ENCODE measurements around the gene GARIN5A.
"Not testable (repeated sequence)": the region's sequence is repeated elsewhere in the genome, so short reads cannot be mapped to it uniquely, and the experiment has no call there.

Gene GARIN5A

DNA sequence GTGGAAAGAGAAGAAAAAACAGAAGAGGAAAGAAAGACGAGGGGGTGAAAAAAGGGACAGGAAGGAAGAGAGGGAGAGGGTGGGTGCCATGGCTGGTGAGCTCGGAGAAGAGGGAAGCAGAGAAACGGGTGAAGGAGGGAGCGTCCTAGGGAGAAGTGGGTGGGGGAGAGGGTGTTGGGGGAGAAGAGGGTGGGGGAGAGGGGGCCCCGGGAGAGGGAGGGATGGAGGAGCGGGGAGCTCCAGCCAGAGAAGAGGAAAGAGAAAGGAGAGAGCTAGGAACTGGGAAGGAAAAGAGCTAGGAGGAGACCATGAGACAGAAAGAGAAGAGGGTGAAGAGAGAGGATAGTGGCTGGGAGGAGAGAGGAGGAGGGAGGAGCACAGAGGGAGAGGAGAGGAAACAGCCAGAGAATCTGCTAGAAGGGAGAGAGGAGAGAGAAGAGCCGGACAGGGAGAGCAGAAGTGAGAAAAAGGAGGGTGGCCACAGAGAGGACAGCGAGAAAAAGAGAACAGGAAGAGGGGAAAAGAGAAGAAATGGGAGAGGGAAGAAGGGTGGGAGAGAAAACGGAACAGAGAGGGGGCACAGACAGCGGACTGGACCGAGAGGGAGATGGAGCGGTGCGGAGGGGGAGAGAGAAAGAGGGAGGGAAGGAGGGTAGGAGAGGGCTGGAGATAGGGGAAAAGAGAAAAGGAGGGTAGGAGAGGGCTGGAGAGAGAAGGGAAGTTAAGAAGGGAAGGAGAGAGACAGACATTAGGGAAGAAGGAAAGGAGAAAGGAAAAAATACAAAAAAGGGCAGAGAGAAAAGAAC lies 11.9 kb upstream of the GARIN5A start:
- DNase-seq (ENCODE audit: low read depth), result no peak

DNA sequence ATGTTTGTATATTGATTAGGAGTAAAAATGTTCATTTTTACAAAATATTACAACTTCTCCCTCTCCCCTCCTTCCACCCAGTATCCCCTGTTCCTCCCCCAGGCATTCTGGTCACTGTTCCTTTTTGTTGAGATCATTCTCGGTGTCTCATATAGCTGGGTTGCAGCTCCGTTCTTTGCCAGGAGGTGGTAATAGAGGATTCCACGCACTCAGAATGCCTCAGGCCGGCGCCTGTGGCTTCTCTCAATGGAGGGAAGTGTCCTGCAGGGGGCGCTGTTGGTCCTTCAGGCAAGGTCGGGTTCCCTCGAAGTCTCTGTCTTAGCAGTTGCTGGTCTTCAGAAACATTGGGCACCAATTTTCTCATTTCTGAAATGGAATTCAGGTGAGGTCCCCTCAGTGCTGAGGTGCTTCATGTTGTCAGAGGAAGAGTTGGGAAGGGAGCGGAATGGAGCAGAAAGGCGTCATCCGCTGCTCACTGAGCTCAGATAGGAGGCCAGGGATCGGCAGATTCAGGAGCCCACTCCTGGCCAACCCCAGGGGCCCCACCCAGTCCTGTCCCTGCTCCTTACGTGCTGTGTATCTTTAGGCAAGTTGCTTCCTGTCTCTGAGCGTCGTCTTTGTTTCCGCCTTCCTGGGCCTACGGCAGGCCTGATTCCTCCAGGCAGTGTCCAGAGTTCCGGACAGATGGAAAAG lies 10.3 kb upstream of the GARIN5A start:
- no peak for DNase-seq (ENCODE audit: low read depth)

DNA sequence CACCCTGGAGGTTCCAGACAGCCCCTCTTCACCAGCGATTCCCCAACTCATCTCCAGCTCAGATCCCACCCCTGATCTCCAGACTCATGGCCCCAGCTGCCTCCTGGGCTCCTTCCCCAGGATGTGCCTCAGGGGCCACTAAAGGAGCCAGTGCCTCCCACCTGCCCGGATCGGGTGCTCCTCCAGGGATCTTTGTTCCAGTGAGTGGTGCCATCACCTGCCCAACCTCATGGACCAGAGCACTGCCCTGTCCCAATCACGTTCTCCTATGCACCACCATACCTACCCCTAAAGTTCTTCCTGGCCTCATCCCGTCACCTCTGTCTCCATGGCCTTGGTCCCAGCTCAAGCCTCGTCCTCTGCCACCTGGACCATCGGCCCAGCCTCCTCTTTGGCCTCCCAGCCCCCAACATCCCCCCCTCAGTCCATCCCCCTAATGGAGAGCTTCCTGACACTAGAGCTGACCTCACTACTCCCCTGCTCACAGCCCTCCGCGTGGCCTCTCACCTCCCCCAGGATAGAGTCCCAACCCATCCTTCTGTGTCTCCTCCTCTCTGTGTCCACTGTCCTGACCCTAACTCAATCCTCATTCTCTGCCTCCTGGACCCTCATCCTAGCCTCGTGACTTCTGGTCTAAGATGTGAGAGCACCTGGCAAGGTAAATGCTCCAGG lies 8.8 kb upstream of the GARIN5A start:
- DNase-seq (ENCODE audit: low read depth), result no peak

DNA sequence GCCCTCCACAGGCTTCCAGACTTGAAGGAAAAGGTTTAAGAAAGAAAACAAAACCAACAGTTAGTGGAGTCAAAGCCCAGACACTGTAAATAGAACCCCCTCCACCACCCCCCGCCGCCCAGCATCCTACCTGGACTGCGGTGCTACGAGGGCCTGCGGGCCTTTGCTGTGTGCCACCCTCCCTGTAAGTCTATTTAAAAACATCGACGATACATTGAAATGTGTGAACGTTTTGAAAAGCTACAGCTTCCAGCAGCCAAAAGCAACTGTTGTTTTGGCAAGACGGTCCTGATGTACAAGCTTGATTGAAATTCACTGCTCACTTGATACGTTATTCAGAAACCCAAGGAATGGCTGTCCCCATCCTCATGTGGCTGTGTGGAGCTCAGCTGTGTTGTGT lies 6.3 kb upstream of the GARIN5A start:
- no peak for DNase-seq (ENCODE audit: low read depth)

DNA sequence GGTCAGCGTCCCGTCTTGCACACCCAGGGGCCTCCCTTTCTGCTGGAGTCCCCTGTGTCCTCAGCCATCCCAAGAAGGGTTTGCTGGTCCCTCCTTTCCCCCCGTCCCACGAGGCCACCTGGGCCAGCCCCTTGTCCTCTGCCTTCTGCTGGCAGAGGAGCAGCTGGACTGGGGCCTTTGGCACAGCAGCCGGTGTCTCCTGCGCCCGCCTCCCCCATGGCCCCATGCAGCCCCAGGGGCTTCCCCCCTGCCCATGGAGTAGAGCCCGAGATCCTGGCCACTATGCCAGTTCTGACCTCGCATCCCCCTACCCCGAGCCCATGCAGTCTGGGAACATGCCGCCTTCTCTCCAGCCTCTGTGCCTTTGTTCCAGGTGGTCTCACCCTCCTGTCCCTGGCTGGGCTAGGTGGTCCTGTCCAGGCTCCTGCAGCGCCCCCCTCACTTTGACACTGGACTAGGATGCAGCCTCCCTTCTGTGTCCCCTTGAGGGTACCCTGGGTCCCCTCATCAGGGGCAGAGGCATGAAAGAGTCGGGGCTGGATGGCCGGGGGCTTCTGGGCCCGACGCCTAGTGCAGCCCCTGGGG lies 5.7 kb upstream of the GARIN5A start:
- no peak for DNase-seq (ENCODE audit: low read depth)

DNA sequence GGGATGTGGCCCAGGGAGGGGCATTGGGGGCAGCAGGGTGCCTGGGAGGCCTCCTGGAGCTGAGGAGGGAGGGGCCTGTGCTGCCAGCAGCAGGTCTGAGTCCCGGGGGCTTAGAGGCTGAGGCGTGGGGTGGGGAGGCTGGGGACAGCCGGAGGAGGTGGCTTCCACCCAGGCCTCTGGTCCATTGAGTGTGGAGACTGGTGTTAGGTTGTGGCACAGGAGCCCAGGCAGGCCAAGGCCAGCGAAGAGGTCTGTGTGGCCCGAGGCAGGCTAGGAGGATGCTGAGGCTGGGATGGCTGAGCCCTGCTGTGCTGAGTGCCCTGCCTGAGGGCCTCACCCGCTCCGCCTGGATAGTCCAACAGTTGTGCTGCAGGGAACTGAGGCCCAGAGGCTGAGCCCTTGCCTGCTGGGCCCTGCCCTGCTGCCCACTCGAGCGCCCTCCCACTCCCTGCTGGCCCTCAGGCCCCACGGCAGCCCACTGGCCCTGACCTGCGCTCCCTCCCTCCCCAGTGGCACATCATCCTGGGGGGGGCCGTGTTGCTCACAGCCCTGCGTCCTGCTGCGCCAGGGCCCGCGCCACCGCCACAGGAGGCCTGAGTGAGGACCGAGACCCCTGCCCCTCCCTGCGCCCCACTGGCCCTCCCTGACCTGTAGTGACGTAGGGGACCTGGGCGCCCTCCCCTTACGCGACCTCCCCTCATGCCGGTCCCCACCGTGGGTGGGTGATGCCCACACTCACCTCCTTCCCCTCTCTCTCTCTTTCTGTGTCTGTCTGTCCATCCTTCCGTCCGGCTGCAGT lies 4.9 kb upstream of the GARIN5A start:
- DNase-seq (ENCODE audit: low read depth), result no peak

DNA sequence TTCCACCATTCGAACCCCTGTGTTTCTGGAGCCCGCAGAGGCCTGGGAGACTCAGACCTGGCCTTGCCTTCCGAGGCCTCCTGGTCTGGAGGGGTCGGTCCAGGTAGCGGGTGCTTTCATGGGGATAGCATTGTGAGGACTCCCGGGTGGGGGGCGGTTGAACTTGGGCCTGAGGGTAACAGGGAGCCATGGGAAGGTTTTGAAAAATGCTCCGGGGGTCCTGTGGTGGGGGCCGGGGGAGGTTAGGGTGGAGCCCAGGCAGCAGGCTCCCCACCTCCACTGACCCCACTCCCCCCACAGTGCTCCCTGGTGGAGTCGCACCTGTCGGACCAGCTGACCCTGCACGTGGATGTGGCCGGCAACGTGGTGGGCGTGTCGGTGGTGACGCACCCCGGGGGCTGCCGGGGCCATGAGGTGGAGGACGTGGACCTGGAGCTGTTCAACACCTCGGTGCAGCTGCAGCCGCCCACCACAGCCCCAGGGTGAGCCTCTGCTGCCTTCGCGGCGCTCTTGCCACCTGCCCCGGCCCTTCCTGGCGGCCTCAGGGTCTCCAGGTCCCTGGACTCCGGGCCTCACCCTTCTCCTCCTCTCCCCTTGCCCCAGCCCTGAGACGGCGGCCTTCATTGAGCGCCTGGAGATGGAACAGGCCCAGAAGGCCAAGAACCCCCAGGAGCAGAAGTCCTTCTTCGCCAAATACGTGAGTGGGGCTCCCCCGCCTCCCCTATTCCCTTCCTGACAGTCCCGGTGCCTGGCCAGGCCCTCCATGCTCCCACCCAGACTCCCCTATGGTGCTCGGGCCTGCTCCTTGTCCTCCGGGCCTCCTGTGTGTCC lies 3.8 kb upstream of the GARIN5A start:
- no peak for DNase-seq (ENCODE audit: low read depth)

DNA sequence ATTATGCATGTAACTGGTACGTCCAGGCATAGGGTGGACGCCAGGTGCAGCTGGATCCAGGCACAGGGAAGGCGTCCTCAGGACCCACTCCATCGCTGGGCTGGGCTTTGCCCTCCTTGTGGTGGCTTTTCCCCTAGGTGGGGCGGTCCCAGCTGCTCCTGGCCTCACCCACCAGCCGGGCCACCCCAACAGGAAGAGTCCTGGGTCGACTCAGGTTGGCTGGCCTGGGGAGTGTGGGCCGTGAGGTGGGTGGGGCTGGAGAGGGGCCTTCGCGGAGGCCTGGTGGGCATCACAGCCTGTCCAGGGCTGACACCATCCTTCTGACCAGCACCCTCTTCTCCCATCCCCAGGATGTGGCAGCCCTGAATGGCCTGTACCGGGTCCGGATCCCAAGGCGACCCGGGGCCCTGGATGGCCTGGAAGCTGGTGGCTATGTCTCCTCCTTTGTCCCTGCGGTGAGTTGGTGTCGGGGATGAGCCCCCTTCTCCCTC lies 3.2 kb upstream of the GARIN5A start:
- DNase-seq (ENCODE audit: low read depth), result no peak

DNA sequence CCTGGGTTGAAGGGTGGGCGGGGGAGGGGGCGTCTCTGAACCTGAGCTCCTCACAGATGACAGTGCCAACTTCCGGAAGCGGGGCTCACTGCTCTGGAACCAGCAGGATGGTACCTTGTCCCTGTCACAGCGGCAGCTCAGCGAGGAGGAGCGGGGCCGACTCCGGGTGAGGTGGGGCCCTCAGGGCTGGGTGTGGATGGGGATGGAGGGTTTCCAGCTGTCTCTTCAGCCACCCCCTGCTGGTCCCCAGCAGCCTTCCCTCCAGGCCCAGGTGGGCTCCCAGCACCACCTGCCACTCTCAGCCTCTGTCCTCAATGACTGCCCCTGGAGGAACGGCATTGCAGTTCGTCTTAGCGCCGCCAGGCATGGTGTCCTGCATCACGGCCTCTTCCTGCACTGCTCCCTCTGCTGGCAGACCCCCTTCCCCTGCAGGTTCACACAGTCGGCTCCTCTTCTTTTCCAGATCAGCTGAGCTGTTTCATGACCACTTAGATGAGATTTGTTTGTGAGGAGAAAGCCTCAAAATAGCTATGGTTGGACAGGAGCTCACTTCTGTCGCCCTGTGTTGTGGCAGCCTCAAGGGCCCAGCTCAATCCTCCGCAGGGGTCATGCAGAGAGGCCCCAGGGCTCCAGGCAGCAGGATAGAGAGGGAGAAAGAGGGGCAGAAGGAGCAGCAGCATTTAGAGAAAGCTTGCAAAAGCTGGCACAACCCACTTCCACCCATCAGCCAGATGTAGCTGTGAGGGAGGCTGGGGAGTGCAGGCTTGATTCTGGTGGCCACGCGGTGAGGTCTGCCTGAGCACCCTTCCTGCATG lies 2.5 kb upstream of the GARIN5A start:
- no peak for DNase-seq (ENCODE audit: low read depth)

DNA sequence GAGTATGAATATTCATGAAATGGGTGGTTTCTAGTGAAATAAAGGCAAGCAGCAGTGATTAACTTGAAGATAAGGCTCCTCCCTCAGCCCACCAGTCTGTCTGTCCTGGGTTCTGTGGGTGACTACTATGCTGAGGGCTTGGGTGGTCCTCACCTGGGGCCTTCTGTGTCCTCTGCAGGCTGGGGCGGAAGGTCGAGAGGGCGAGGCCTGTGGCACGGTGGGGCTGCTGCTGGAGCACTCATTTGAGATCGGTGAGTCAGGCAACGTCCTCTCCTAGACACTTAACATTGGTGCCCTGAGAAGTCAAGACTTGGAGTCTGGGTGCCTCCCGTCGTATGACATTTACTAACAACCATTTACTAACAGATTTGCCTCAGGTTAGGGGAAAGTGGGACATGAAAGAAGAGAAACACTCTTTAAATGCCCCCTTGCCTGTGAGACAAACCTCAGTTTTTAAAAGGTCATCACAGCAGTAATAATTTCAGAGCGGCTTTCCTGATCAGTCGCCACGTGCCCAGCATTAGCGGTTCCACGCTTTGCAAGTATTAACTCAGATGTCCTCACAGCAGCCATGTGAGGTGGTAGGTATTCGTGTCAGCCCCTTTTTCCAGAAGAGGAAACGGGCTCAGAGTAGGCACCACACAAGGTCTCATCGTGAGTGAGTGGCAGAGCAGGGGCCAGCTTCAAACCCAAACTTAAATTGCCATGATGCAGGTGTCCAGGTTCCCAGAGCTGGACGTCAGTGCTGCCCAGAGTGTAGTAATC lies 1.3 kb upstream of the GARIN5A start:
- no peak for DNase-seq (ENCODE audit: low read depth)

DNA sequence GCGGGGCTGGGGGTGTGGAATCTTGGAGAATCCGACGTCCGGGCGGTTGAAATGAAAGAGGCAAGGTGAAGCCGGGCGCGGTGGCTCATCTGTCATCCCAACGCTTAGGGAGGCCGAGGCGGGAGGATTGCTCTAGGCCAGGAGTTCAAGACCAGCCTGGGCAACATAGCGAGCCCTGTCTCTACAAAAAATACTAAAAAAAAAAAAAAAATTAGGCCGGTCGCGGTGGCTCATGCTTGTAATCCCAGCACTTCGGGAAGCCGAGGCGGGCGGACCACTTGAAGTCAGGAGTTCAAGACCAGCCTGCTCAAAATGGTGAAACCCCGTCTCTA lies 225 bp upstream of the GARIN5A start:
- no peak for DNase-seq (ENCODE audit: low read depth)

DNA sequence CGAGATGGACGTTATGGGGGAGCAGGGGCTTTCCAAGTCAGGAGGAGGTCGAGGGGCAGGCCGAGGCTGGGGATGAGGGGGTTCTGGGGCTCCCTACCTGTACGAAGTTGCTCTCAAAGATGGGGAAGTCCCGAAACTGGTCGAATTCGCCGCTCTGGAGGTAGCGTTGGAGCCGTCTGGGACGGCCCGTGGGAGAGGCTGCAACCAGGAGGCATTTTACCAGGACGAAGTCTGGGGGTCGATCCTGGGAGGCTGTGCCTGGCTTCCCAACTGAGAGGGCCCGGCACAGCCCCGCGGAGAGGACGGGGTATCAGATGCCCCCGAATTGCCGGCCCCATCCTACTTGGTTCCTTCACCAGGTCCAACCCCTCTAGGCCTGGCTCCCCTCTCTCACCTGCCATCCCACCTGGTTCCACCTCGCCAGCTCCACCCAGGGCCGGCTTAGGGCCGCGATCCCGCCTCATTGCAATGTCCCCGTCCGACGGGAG lies 868 bp downstream of the GARIN5A start:
- no peak for DNase-seq (ENCODE audit: low read depth)

DNA sequence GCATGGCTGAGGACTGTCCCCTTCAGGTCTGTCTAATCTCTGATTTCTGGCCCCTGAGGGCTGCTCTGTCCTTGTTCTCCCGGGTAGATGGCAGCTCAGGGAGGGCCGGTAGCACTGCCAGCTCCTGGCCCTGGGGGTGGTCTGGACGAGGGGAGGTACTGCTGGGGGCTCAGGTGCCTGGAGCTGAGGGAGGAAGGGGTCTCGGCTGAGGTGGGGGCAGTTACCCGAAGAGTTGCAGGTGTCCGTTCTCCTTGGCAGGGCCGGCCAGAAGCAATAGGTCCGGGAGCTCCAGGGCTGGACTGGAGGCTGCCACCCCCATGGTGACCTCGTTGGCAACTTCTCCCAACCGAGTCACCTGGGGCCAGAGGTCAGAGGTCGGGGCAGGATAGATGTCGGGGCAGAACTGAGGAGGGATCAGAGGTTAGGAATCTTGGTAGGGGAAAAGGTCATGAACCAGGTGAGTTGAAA lies 1.5 kb downstream of the GARIN5A start:
- DNase-seq (ENCODE audit: low read depth), result no peak

DNA sequence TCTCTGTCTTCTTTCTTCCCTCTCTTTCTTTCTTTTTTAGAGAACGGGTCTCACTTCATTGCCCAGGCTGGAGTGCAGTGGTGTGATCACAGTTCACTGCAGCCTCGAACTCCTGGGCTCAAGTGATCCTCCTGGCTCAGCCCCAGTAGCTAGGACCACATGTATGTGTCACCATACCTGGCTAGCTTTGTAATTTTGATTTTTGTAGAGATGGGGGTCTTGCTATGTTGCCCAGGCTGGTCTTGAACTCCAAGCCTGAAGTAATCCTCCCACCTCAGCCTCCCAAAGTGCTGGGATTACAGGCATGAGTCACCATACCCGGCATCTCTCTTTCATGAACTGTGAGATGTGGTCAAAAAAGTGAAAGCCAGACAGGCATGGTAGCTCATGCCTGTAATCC lies 3.3 kb downstream of the GARIN5A start:
- not testable (repeated sequence) for DNase-seq (ENCODE audit: low read depth)

DNA sequence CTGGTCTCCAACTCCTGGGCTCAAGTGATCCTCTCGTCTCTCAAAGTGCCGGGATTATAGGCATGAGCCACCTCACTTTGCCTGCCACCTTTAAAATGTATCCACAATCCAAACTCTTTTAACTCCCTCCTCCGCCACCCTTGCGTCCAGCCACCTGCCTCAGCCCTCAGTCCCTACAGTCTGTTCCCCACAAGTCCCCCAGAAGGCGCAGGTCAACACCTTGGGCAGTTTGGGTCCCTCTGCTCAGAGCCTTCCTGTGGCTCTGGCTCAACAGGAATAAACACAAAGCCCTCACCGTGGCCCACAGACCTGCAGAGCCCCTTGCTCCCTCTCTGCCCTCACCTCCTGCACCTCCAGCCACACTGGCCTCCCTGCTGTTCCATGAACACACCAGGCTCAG lies 7.8 kb downstream of the GARIN5A start:
- DNase-seq (ENCODE audit: low read depth), result no peak

DNA sequence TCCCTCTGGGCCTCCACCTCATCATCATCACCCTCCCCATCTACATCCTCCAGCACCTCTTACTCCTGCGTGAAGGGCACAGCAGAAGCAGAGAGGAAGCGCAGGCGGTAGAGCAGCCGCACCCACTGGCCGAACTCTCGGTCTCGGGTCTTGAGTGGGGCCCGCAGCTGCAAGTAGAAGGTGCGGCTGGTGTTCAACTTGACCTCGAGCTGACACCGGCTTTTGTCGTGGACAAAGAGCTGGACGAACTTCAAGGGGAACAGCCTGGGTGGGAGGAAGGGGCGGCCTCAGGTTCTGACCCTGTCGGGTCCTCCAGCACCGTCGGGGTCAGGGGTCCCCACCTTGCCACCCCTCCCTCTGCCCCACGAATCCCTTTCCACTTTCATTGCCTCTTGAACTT lies 9.1 kb downstream of the GARIN5A start:
- no peak for DNase-seq (ENCODE audit: low read depth)

DNA sequence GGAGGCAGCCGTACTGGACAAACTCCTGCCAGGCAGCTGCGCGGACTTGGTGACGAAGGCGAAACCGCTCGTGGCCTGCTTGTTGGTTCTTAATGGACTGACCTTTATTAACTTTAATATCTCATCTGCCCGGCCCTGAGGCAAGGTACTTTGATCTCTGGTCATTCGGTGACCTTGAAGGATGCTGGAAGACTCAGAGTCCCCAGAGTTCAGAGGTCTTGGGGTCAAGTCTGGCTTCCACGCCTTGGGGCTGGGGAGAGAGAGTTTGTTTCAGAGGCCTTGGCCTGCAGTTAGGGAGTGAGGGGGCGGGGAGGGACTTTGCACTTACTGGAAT lies 10.0 kb downstream of the GARIN5A start:
- DNase-seq (ENCODE audit: low read depth), result no peak

DNA sequence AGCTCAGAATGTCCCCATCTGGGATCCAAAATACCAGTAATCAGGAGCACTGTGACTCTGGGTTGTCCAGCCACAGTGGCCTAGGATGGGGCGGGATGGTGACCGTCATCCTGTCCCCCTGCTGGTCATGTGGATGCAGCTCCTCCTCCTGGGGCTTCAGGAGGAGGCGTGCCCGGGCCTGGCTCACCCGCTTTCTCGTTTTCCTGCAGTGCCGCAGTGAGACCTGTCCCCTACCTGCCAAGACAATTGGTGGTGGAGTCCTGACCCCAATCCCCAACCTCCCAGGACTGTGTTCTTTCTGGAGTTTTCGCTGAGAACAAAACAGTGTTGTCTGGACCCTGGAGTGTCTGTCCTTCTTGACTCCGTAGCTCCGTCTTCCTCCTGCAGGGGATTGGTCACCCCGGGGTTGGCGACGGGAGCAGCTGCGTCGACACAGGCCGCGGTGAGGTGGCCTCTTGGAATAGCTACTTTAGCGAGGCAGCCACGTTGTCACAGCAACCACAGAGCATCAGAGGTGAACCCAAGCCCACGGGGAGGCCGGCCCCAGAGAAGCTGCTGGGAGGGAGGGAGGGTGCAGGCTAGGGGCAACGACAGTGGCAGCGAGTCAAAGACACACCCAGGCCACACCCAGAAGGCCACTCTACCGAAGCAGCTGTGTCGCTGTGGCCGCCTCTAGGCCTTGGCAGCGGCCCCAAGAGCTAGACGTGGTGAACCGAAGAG lies 10.5 kb downstream of the GARIN5A start:
- DNase-seq (ENCODE audit: low read depth), result no peak

DNA sequence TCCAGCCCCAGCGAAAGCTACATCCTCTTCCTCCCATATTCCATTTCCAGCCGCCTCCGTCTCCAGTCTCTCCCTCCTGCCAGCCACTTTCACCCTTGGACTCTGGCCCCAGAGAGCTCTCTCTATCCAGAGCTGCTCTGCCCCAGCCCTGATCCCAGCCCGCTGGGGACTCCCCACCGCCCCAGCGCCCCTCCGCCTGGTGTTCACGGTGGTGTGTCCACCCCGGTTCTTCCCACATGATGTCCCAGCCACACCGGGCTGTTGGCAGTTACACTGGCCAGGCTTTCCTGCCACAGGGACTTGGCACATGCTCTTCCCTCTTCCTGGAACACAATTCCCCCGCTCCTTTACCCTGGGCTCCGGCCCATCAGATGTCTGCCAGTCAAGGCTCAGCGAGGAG lies 11.6 kb downstream of the GARIN5A start:
- no peak for DNase-seq (ENCODE audit: low read depth)

Measured in T-helper 22 cell (primary cell).